Measurements from ENCODE around the gene ACBD3.

GRCh38 chr1:226129230-226129629, 57.3 kb downstream of the ACBD3 start:
- no peak for TF ChIP-seq CTCF (IDR thresholded peaks at IDR 0.05; ENCODE audit: low read depth, low read length, poor library complexity, severe bottlenecking)
- no peak for TF ChIP-seq EZH2phosphoT487 (IDR thresholded peaks at IDR 0.05; ENCODE audit: borderline replicate concordance, low read length)

Measured in DOHH2 (cell line).